Activated CD8-positive, alpha-beta memory T cell treated with anti-CD3 and anti-CD28 coated beads for 48 hours (primary cell): ENCODE measurements around the gene NUDT16L1.

ENCODE experiments used
- DNase-seq, 3 experiments: peaks; one replicate each; pipeline ENCODE4 v3.0.0-alpha.2; 2020; ENCODE audit warnings: low read depth in 2 of 3, low spot score in 2 of 3

NUDT16L1 gene

DNA sequence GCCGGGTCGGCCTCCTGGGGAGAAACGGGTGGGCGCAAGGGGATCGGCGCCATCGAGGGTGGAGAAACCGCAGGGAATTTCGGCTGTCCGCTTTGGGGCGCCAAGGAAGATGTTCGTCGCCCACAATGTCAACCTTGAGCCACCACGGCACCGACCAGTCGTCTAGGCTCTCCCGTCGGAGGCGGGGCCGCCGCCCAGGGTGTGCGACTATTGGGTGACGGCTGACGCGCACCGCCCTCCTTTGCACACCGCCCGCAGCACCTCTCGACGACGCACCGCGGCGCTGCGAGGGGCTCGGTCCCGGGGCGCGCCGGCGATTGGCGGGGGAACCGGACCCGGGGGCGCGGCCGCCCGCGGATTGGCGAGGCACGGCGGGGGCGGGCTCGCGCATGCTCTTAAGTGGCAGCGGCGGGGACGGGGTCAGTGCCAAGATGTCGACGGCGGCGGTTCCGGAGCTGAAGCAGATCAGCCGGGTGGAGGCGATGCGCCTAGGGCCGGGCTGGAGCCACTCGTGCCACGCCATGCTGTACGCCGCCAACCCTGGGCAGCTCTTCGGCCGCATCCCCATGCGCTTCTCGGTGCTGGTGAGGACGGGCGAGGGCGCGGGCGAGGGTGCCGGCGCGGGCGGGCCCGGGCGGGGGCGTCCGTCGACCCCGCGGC lies at the start of gene NUDT16L1:
Gene NUDT16L1, plus strand, starts transcription at position 267 of the 660 bp plus-strand sequence. Its CDS starts 165 bp downstream, at position 432.
- peak; percentile 94 to 98 (median 95) for DNase-seq

DNA sequence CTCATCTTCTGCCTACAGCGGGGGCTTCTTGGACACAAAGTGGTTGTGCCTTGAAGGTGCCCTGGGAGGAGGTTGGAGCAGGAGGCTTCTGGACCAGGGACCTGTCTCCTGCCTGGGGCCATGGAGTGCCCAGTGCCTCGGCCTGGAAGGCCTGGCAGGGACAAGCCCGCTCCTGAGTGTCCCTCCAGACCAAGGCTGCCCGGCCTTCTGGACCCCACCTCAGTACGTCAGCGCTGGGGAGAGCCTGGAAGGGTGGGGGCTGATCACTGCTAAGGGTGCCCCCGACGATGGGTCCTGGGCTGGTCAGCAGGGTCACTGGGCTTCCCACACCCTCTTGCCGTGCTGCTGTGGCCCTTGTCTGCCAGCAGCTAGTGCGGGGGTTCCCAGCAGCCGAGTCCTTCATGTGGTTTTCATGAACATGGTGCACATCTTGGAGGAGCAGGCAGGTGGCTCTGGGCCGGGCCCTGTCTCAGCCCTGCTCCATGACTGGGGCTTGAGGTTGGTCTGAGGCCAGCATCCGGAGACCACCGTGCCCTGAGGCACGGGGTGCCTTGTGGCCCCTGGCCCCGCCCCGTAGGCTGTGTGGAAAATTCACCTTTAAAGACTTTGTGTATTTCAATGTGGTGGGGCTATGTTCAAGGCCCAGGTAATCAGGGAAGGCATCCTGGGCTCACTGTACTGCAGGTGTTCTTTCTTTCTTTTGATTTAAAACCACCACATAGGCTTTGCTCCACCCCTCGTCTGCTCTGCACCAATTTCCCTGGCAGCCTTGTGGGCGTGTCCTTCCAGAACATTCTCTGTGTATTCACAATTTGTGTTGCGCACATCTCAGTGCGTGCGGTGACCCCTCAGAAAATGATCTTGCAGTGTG lies 46.4 kb upstream of the NUDT16L1 start:
- no peak for DNase-seq

DNA sequence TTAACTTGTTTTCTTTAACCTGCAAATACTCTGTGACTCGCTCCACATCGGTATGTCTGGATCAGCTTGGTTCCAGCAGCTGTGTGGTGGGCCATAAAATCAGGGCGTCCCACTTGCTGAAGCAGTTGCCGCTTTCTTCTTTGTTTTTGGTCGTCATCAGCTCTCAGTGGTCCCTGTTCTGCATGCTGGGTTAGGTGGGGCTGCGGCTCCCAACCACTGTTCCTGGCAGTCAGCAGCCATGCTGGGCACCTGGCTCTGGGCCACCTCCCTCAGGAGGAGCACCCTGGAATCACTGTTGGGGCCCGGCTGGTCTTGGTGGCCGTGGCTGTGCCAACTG lies 45.8 kb upstream of the NUDT16L1 start:
- DNase-seq = no peak

DNA sequence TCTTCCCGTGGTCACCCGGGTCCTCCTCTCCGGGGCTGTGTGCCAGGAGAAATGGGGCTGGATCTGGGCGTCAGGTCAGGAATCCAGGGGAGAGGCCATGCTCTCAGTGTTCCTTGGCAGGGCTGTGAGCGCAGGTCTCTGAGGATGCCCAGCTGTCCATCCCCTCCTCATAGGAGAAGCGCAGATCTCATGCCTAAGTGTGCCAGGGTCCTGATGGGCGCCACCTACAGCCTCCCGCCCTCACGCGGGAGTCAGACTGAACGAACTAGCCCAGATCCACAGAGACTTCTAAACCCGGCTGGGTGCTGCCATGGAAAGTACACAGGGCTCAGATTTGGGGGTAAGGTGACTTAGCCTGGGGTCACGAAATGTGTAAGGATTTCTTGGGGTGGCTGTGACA lies 44.4 kb upstream of the NUDT16L1 start:
- DNase-seq = no peak

DNA sequence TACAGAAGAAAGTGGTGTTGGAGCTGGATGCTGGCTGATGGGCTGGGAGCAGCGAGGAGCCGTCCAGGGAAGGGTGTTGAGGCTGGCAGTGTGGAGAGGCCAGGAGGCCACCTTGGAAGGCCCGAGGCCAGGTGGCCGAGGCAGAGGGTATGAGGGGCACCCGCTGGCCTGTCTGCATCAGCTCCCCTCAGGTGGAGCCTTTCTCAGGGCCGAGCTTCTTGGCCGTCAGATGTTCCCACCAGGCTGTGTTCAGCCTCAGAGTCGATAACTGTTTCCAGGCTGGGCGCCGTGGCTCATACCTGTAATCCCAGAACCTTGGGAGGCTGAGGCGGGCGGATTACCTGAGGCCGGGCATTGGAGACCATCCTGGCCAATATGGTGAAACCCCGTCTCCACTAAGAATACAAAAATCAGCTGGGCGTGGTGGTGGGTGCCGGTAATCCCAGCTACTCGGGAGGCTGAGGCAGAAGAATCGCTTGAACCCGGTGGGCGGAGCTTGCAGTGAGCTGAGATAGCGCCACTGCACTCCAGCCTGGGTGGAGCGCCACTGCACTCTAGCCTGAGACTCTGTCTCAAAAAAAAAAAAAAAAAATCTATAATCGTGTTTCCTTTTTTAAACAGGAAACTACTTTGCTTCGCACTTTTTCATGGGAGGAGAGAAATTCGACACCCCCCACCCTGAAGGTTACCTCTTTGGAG lies 43.5 kb upstream of the NUDT16L1 start:
- no peak for DNase-seq

DNA sequence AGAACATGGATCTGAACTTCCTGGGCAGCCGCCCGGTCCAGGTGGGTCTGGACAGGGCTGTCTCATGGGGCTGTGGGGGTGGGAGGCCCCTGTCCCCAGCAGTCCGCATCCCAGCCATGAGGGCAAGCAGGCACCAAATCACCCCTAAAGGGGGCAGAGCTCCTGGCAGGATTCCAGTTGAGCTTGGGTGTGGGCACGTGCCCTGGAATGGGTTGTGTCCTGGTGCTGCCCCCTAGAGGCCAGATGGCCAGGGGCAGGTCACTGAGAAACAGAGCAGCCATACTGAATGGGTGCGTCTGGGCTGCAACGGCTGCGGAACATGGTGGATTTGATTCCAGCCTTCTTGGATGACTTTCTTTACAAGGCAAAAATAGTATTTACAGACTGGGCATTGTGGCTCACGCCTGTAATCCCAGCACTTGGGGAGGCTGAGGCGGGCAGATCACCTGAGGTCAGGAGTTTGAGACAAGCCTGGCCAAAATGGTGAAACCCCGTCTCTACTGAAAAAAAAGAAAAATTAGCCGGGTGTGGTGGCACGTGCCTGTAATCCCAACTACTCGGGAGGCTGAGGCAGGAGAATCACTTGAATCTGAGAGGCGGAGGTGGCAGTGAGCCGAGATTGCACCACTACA lies 42.8 kb upstream of the NUDT16L1 start:
- peak; percentile 56 to 68 (median 59) for DNase-seq

DNA sequence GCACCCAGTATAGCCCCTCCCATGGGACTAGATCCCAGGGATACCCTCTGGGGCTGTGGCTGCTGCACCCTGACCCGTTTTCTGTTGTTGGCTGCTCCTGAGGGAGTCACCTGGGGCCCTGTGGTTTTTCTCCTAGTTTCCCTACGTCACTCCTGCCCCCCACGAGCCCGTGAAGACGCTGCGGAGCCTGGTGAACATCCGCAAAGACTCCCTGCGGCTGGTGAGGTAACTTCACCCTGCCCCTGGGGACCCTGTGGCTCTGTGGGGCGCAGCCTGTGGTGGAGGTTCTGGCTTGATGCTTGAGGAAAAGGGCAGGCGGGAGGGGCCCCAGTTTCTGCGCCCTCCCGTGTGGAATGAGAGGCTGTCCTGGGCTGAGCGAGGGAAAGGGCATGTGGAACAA lies 41.5 kb upstream of the NUDT16L1 start:
- no peak for DNase-seq

DNA sequence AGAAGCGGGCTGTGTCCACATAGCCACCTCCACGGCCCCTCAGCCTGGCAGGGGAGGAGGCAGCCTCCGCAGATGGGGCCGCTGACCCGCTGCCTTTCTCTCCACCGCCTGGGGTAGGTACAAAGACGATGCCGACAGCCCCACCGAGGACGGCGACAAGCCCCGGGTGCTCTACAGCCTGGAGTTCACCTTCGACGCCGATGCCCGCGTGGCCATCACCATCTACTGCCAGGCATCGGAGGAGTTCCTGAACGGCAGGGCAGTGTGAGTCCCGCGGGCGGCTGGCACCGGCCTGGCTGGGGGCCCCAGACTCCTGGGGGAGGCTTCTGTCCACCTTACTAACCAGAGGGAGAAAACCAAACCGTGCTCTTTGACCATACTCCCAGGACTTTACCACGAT lies 40.8 kb upstream of the NUDT16L1 start:
- no peak for DNase-seq

DNA sequence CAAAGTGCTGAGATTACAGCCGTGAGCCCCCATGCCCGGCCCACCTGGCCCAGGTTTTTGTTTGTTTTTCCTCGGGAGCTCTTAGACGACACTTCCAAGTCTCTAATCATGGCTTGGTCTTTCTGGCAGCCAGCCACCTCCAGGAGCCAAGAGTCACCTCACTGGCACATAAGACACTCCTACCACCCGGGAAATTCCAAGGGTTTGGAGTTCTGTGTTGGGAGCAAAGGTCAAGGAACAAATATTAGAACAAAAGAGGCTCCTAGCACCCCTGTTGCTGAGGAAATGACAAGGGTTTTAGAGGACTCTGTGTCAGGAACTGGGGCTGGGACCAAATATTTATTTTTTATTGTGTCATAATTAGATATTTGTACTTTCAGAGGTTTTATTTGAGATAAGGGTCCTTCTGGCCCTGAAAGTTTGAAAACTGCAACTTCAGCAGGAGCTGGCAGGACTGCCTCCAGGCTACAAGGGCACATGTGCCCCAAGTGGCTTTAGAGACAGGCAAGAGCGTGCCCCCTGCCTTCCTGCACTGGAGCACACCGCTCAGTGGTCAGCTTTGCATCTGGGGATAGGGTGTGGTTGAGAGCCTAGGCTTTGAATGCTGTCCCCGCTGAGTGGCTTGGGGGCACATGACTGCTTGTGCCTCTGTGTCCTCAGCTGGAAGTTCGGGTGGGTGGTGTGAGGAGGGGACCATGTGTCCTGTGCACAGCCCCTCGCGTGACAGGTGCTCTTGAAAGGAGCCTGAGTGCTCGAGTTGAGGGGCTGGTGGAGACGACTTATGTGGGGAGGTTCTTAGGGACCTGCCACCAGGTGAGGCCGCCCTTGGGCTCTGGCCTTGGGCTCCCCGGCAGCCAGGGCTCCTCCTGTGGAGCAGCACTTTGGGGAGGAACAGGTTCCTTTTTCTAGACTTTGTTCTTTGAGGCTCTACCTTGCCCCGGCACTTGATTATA lies 39.1 kb upstream of the NUDT16L1 start:
- no peak for DNase-seq

DNA sequence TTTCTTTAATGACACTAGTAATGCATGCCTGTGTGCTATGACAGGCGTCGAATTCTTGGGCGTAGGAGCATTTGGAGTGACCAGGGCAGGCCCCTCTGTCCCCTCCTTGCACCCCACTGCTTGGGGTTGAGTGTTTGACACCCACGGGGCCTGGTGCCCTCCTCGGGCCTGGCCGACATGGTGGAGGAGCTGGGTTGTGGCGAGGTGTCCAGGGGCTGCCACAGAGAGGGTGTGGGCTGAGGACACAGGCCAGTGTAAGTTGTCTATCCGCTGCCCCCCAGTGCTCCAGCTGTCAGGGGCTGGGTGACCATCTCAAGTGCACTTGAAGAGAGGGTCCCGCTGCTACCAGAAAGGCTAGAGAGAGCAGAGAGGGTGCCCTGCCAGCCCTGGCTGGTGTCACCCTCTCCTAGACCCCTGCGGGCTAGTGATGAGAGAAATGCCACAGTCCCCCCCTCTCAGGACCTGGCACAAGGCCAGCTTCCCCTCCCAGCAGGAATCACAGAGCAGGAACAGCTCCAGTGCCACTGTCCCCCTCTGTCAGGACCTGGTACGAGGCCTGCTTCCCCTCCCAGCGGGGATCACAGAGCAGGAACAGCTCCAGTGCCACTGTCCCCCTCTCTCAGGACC lies 38.3 kb upstream of the NUDT16L1 start:
- no peak for DNase-seq

DNA sequence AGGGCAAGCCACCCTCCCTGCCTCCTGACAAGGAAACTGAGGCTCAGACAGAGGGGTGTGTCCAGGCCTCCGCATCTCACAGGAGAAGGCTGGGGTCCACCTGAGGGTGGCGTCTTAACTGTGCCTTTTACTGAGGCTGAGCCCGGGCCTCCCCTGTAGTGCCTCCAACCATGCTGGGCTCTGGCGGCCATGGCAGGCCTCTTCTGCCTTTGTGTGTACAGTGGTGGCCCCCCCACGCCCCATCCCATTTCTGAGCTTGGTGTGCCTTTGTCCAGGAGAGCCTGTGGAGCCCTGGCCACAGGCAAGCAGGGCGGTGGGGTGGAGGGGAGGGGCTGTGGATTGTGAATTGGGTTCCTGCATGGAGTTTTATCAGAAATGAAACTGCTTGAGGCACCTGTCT lies 37.6 kb upstream of the NUDT16L1 start:
- DNase-seq = no peak

DNA sequence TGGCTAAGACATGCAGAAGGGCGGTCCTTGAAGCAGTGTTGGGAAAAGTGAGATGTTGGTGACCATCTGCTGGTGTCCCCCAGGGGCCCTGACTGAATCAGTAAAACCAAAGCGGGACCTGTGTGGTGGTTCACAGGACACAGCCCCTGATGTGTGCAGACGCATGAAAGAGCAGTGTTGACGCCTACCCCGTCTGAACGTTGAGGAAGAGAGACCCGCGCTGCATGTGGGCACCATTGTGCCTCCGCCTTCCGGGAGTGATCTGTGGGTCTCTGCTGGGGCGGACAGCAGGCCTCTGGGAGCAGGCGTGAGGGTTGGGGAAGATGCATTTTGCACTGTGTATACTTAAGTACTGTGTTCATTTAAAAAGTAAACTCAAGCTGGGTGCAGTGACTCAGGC lies 37.1 kb upstream of the NUDT16L1 start:
- no peak for DNase-seq

DNA sequence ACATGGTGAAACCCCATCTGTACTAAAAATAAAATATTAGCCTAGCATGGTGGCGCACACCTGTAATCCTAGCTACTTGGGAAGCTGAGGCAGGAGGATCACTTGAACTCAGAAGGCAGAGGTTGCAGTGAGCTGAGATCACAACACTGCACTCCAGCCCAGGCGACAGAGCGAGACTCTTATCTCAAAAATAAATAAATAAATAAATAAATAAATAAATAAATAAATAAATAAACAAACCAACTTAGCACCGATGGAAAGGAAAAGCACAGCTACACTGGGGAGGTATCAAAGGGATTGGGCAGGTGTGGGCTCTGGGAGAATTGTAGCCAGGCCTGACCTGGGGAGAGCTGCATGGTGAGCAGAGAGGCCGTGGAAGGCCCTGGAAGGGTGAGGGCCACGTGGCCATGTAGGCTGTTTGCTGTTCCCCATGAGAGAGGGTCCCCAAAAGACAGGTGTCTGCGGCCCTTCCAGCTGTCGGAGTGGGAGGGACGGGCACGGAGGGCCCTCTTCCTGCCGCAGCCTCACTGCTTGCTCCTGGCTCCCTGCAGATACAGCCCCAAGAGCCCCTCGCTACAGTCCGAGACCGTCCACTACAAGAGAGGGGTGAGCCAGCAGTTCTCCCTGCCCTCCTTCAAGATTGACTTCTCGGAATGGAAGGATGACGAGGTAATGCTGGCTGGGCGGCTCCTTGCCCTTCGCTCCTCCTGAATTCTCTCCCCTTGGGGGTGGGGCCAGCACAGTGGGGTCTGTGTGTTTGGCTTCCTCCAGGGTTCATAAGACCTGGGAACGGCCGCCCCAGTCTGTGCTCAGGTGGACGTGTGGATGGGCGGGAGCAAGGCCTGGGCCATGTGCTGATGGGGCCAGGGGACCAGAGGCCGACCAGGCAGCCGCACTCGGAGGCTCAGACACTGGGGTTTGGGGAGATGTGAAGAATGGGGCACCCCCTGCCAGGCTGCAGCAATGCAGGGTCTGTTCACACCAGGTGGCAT lies 36.4 kb upstream of the NUDT16L1 start:
- DNase-seq = no peak

DNA sequence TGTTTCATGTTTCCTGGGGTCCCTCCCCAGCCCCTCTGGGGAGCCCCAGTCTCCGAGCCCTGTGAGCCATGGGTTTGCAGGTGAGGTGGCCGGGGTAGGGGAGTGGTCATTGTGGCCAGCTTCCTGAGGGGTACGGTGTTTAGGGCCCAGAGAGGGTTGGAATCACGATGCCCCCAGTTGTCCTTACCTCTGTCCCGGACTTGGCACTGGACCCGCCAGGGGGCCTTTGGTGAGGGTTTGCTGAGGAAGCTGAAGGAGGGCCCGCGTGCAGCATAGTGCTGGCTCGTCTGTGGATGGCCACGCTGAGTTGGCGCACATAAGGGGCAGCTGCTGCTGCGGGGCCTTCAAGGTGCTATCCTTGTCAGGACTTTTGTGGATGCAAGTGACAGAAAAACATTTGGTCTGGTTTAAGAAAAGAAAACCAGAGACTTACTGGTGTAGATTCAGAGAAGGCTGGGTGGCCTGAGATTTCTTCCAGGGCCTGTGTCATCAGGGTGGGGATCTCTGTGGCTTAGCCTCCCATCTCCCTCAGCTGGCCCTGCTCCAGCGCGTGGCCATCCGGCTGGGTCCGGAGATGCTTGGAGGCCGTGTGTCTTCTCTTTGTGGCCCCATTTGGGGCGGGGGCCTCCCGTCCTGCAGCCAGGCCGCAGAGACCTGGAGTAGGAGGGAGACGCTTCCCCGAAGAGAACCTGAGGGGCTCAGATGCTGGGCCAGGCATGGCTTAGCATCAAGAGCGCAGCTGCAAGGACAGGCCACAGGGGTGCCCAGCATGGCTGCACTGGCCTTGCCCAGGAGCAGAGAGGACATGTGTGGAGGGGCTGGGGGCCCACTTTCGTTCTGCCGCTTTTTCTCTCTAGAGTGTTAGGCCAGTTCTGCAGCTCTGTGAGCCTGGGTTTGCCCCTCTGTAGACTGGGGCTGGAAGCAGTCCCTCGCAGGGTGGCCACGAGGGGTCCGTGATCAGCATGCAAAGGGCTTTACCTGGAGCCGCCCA lies 33.7 kb upstream of the NUDT16L1 start:
- DNase-seq = no peak

DNA sequence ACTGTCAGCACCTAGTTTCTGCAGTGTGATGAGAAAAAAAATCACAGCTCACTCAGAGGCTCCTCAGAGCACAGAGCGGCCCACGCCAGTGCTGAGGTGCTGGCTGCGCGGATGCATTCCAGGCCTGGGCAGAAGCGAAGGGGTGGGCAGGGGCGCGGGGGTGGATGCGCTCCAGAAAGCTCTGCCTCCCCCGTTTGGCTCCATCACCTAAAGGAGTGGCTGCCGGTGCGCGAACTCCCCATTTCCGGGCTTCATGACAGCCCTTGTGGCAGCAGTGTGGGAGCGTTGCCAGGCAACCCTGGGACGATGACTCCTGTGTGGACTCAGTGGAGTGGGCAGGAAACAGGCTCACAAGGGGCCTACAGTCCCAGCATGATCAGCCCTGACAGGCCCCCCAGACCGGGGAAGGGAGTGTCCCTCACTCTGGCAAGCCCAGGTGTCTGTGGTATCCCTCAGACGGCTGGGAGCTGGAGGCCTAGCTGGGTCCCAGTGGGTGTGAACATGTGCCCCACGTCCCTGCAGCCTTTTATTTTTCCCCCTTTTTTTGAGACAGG lies 32.8 kb upstream of the NUDT16L1 start:
- DNase-seq = peak; percentile 61 to 78 (median 67)

DNA sequence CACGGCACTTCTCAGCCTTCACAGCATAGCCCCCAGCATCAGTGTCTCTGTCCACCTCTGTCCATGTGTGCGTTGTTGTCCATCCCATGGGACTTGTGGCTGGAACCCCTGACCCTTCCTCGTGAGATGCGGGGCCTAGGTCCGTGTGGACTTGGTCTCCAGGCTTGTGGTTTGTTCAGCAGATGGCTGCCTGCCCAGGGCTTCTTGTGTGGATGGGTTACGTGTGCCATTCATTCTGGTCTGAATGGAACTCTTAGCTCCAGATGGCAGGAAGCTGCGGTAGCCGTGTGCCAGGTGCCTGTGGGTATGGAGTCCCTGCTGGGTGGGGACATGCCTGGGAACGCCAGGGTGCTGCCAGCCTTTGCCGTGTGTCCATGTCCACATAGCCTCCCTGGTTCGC lies 31.7 kb upstream of the NUDT16L1 start:
- no peak for DNase-seq

DNA sequence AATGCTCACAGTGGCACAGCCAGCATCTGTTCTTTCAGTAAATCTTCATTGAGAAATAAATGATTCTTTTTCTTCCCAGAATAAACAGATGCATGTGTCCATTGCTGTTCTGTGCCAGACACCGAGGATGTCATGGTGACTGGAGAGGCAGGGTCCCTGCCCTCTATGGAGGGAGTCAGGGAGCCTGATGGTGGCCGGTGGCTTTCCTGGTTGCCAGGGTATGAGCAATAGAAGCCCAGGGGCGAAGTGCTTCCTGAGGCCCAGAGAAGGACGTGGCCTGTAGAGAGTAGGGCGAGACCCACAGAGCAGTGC lies 29.9 kb upstream of the NUDT16L1 start:
- no peak for DNase-seq
